ENCODE data around the gene MAML2.

The MAML2 gene

GRCh38 chr11:96043291-96043690 is 299.7 kb downstream of the MAML2 start:
- H3K27me3 ChIP-seq (ENCODE audit: insufficient read depth, poor library complexity, severe bottlenecking): no peaks in the 10 kb centered on the region
- TF ChIP-seq CTCF (IDR thresholded peaks at IDR 0.05; ENCODE audit: insufficient read depth, low read length): no peak
- no peak for TF ChIP-seq REST (IDR thresholded peaks at IDR 0.05; ENCODE audit: insufficient replicate concordance, low read depth)
- no peak for TF ChIP-seq GABPA (IDR thresholded peaks at IDR 0.05; ENCODE audit: low read depth)
- no peak for TF ChIP-seq POLR2AphosphoS5 (IDR thresholded peaks at IDR 0.05; ENCODE audit: low read depth)
- TF ChIP-seq SPI1 (IDR thresholded peaks at IDR 0.05; ENCODE audit: borderline replicate concordance, low read depth): no peak
- no peak overlapping the region for H3K4me3 ChIP-seq (replicated peaks; ENCODE audit: insufficient read depth, low read length)
- no peak overlapping the region for H3K27ac ChIP-seq (replicated peaks)
- DNase-seq (ENCODE audit: low read depth in 1 of 2, low spot score in 1 of 2): no peak

GRCh38 chr11:96038046-96038445 is 304.9 kb downstream of the MAML2 start:
- no peak overlapping the region for H3K27ac ChIP-seq (replicated peaks)
- no peak for DNase-seq (ENCODE audit: low read depth in 1 of 2, low spot score in 1 of 2)
- peaks cover 2% of the 10 kb centered on the region for H3K27me3 ChIP-seq (ENCODE audit: insufficient read depth, poor library complexity, severe bottlenecking)
- no peak overlapping the region for H3K4me3 ChIP-seq (replicated peaks; ENCODE audit: insufficient read depth, low read length)
- TF ChIP-seq REST (IDR thresholded peaks at IDR 0.05; ENCODE audit: insufficient replicate concordance, low read depth): no peak
- TF ChIP-seq CTCF (IDR thresholded peaks at IDR 0.05; ENCODE audit: insufficient read depth, low read length): no peak
- no peak for TF ChIP-seq GABPA (IDR thresholded peaks at IDR 0.05; ENCODE audit: low read depth)
- TF ChIP-seq POLR2AphosphoS5 (IDR thresholded peaks at IDR 0.05; ENCODE audit: low read depth): no peak
- no peak for TF ChIP-seq SPI1 (IDR thresholded peaks at IDR 0.05; ENCODE audit: borderline replicate concordance, low read depth)

GRCh38 chr11:96037405-96037949 is 305.5 kb downstream of the MAML2 start:
- no peak overlapping the region for H3K27ac ChIP-seq (replicated peaks)
- DNase-seq (ENCODE audit: low read depth in 1 of 2, low spot score in 1 of 2): no peak
- TF ChIP-seq CTCF (IDR thresholded peaks at IDR 0.05; ENCODE audit: insufficient read depth, low read length) (no peak), REST (IDR thresholded peaks at IDR 0.05; ENCODE audit: insufficient replicate concordance, low read depth) (no peak), SPI1 (IDR thresholded peaks at IDR 0.05; ENCODE audit: borderline replicate concordance, low read depth) (no peak), GABPA (IDR thresholded peaks at IDR 0.05; ENCODE audit: low read depth) (no peak), POLR2AphosphoS5 (IDR thresholded peaks at IDR 0.05; ENCODE audit: low read depth) (no peak)

More at GRCh38 chr11:96037405-96037949, 305.5 kb downstream of the MAML2 start:
- peaks cover 2% of the 10 kb centered on the region for H3K27me3 ChIP-seq (ENCODE audit: insufficient read depth, poor library complexity, severe bottlenecking)
- no peak overlapping the region for H3K4me3 ChIP-seq (replicated peaks; ENCODE audit: insufficient read depth, low read length)

Data from HL-60 (cell line).